Stimulated activated CD4-positive, alpha-beta T cell treated with anti-CD3 and anti-CD28 coated beads, Interleukin-1b, Interleukin-23, amount 100 ng/mL, for 48 hours (primary cell): ENCODE results near the gene CPE.
A peak's percentile ranks its signal among the peaks of the same experiment; 100 is the strongest.
"Not testable (repeated sequence)": the region's sequence is repeated elsewhere in the genome, so short reads cannot be mapped to it uniquely, and the experiment has no call there.

Source experiments
- DNase-seq: peaks from one replicate; pipeline ENCODE4 v3.0.0-alpha.2; 2020

The CPE gene

DNA sequence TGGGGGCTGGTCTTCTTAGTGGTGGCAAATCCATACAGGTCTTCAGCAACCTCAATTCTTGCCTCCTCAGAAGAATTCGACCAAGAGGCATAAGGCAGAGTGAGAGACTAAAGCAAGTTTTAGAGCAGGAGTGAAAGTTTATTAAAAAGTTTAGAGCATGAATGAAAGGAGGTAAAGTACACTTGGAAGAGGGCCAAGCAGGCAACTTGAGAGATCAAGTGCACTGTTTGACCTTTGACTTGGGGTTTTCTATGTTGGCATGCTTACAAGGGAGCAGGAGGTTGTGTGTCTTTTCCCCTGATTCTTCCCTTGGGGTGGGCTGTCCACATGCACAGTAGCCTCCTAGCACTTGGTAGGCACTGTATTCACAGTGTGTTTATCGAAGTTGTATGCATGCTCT, 91.2 kb downstream of the CPE start:
- no peak for DNase-seq

DNA sequence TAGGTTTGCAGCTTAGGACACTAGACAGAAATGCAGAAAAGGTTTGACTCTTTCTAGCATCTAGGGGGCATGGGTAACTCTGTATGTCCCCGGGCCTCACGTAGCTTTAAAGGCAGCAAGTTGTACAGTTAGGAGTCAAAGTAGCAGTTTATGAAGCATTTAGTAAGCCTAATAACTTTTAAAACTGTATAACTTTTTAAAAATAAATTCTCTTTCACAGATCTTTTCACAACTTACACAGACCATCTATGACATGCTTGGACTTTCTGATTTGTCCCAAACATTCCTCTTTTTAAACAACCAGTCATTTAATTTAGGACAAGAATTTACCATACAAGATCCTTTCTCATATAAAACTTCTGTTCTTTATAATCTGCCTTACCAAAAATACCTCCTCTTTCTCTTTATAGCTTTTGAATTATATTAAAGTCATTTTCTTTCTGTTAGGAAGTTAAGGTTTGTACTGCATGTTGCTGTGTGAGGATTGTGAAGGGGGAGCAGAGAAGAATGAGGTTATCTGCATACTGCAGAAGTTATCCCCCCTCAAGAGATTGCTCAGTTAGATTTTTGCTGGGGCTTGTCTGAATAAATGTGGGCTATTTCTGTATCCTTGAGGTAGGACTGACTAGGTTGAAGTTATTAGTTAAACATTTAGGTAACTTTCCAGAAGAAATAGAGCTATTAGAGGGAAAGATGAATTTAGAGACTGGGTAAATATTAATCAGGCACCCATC, 94.3 kb downstream of the CPE start:
- no peak for DNase-seq

DNA sequence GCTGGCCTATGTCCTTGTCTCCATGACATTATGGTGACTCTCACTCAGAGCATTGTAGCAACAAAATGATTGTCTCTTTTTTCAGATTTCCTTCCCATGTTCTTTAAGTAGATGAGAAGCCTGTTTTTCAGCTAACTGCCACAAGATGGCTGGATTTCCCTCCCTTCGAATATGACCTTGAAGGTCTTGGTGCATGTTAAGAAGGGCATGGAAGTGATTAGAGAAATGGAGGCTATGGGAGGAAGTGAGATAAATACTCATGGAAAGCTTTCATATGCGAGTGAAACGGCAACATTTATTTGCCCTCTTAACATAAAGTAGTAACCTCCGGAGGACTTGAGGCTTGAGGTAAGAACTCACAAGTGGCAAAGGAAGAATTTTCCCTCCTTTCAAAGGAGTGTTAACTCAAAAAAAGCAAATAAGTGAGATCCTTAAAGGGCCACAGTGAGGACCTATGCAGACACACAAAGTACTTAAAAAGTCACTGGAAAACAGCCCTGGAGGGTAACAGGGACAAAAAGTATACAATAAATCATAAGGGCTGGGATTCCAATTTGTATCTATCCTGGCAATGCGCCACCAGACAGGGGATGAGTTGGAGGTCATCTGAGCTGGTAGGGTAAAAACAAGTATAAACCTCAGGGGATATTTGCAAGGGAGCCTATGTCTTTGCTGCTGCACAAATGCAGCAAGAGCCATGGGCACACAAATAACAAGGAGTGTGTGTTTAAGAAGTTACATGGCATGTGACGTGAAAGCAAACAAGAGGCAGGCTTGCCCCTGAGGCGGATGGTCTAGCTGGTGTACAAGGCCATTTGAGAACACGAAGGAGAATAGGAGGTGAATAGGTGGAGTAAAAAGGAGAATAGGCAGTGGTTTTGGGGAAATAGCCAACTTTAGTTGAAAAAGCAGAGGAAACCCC, 96.2 kb downstream of the CPE start:
- DNase-seq: no peak

DNA sequence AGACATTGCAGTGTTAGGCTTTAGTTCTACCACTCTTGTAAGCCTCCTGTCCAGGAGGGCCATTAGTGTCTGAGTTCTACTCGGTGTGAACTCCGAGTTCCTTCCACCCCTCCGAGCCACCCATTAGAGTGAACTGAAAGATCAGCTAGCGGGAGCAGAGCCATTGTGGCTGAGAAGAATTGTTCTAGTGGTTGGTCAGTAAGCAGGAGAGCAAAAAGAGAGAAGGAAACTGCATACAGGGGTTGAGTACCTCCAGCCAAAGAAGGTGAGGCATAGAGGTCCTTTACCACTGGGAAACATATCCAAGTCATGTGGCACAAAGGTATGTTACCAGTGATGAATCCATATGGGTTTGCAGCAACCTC, 96.9 kb downstream of the CPE start:
- no peak for DNase-seq

DNA sequence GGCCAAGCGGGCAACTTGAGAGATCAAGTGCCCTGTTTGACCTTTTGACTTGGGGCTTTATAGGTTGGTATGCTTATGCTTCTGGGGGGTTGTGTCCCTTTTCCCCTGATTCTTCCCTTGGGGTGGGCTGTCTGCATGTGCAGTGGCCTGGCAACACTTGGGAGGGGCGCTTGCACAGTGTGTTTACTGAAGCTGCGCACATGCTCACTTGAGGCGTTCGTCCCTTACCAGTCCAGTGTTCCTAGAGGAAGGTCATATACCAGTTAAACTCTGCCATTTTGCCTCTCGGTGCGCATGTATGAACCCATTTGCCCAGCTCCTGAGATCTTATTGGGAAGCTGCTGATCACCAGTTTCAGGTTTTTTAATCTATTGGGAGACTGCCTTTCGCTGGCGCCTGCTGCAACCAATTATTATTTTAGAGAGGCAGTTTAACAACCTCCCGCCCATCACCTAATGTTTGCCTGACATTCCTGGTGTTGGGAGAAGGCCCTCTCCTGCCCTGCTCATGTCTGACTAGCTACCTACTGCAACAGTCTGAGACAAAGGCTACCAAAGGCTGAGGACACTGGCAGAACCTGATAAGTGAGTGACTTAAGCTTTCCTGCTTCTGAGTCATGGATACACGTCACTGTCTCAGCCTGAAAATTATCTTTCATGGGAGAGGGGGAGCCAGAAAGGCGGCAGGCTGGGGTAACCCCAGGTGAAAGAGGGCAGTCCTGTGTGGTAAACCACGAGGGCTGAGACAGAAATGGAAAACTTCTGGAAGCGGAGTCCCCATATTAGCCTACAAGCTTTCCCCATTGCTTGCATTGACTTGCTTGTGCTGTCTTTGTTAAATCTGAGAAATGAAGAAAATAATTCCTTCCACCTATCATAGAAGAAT, 97.6 kb downstream of the CPE start:
- no peak for DNase-seq

DNA sequence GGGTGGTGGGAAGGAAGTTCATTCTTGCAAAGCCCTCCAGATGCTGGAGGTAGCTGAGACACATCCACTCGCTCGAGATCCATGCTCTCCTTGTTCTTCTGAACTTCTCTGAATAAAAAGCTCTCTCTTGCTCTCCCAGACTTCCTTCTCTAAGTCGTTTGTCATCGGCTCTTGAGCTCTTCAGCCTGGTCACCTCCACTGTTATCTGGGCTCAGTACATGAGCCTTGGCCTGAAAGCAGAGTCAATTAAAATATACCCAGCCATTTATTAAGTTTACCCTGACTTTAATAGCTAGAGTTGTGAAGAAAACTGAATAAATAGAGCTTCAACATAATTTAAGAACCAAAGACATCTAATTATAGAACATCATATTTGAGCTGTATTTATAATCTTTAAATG, 99.0 kb downstream of the CPE start:
- no peak for DNase-seq

DNA sequence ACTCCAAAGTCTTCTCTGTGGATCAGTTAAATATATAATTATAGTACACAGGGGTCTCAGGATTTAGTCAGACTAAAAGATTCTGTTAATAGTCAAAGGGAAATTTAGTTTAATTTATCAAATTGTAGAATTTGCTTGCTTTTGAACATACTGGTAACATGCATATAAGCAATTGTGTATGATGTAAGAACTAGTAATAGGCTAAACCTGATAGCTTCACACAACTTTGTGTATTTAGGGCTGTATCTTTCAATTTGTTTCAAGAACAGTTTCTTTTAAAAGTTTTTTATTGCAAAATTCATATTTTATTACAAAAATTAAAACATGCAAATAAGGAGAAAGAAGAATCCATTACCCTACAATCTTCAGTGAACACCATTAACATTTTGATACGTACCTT, 99.5 kb downstream of the CPE start:
- DNase-seq: no peak

DNA sequence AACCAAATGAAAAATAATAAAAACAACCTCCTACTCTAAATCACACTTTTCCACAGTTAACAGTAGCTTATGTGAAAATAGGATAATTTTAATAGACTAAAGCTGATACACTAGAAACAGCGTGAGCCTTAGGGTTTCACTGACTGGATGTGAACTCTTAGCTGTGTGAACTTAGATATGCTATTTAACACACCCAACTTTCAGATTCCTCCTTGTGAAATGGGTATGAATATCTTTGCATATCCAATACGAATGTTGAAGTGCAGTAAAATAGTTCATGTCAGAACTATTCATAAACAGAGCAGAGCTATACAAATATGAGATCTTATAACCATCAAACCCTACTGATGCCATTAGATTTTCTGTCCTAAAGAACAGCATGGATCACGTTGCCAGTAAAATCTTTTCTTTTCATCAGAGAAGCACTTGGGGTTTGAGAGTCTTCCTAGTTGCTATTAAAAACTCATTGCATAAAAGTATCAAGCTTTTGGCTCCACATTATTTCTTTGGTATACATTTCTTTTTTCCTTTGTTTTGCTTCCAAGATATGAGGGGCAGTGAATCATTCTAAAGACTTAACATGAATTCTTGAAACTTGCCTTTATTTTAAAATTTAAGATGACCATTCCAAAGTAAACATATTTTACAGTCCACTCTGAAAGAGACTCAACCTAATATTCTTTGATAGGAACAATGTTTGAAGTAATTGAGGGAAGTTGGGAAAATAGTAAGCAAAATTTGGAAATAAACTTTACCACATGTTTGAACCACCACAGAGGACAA, 102.4 kb downstream of the CPE start:
- no peak for DNase-seq

DNA sequence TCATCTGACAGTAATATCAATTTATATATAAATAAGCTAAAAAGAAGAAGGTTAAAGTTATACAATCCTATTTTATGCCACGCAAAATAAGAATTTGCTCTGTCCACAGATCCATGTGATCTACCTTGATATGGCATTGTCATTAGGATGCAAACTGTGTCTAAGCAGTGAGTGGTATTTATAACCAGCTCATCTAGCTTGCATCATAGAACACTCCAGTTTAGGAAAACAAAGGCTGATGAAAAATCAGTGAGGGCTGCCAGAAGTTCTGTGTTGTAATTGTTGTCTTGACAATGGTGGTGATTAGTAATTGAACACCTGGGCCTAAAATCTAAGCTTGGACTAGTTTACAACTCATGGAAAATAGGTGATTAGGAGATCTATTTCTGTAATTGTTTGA, 111.0 kb downstream of the CPE start:
- DNase-seq: no peak

DNA sequence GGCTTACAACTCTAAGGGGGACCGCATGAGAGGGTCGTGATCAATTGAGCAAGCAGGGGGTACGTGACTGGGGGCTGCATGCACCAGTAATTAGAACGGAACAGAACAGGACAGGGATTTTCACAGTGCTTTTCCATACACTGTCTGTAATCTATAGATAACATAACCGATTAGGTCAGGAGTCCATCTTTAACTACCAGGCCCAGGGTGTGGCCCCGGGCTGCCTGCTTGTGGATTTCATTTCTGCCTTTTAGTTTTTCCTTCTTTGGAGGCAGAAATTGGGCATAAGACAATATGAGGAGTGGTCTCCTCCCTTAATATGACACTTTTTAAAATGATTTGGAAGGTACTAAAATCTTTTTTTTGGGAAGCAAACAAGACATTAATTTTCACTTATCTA, 113.8 kb downstream of the CPE start:
- DNase-seq: not testable (repeated sequence)

DNA sequence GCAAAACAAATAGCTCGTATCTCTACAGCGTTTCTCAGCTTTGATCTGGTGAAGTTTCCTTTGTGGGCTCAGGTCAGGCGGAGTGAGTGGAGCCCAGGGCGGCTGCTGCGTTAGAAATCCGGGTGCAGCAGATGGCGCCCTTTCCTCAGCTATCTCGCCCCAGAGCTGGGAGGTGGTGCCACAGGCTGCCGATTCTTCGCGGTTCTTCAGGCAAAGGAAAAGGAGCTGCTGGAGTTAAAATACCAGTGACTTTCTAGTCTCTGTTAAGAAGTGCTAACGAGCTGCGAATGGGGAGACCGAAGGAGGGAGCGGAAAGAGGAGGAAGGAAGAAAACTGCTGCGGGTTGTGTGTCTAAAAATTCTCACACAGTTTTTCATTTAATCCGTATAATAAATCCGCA, 114.6 kb downstream of the CPE start:
- peak; percentile 66 for DNase-seq

DNA sequence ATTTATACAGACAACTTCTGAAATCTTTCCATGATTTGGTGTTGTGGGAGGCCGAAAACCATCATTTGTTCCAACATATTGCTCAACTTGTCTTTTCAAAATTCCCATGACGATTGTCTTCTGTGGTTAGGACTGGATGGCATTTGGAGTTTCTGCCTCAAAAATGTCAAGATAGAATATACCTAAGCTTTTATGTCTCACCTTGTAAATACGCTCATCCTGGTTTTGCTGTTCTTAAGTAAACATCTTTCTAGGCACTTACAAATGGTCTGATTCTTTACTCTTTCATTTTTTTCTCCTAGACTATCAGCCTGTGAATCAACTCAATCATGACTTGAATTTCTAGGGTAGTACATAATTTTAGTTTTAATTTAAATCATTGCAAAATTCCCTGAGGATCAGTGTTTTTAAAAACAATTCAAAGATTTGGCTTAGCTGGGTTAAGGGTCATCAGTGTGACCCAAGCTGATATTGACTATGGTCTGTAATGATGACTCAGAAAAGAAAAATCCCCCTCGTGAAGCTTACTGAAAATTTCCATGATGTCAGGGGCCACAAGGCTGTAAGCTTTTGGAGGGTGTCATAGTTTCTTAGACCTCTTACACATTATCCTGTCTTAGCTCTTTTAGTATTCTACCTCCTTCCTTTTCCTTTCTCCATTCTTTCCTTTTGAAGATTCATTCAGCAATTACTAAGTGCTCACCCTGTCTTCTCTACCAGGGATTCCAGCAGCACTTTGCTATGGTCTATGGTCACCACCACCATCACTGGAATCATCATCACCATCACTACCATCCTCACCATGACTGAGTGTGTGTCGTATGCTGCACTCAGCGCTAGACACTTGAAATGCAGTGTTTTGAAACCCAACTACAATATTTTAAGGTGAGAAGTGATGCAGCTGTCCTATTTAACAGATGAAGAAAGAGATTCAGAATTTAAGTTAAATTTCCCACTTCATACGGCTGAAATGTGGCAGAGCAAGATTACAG, 124.4 kb downstream of the CPE start:
- no peak for DNase-seq

DNA sequence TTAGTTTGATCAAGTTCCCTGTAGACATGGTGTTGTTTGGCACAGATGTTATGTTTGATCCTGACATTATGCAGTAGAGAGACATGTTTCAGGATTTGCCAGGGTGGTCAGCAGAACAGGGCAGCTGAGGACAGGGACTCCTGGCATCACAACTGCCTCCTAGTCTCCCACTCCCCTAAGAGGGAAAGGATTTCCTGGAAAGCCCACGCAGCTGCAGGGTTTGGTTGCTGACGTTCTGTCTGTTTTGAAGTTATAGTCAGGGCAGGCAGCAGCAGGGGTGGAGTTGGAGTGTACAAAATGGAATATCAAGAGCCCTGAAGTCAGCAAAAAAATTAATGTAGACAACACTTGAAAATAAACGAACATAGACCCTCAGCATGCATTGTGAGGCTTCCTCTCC, 125.4 kb downstream of the CPE start:
- no peak for DNase-seq

DNA sequence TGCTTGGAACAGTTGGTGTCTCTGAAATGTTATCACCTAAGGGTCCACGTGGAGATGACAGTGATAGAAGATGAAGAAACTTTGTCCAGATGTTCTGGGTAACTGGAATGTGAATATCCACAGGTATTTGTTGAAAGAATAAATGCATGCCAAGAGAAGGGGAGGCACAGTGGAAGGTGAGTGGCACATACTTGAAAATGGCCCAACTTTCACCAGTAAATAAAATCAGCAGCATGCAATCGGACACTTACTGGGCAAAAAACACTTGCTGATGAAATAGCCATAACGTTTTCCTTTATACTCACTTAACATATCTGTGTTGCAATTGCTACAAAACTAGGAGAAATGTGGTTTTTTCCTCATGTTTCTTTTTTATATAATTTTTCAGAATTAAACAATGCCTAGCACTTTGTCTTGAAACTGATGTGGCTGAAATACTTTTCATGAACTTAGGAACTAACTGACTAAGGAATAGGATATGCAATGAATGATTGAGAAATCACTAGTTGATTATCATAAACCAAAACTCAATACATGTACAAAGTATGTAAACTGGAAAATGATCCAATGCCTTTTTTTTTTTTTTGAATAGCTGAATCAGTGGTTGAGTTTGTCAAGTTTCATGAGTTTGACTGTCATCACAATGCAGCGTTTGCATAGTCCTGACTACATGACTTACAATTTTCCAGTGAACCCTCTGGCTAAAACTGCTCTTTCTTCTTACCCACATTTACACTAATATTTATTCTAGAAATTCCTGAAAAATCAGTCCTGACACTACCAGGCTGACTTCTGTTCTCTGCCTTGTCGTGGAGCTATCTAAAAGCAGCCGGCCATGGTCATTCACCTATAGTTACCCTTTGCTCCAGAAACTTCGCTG, 127.4 kb downstream of the CPE start:
- DNase-seq: no peak

DNA sequence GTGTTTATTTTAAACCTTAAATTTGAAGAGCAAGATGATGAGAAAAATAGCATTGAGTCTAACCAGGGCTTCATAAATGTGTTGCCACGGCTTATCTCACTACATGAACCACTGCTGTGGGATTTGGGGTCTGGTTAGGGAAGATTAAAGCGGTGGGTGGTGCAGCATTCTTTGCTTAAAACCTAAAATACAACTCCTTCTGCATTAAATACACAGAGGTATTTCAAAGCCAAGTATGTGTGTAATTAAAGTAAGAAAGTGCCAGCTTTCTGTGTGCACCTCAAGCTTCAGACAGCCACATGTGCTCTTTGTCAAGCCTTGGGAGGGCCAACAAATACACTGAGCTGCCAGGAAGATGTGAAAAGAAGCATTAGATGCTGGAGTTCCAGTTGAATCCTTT, 128.0 kb downstream of the CPE start:
- DNase-seq: no peak

DNA sequence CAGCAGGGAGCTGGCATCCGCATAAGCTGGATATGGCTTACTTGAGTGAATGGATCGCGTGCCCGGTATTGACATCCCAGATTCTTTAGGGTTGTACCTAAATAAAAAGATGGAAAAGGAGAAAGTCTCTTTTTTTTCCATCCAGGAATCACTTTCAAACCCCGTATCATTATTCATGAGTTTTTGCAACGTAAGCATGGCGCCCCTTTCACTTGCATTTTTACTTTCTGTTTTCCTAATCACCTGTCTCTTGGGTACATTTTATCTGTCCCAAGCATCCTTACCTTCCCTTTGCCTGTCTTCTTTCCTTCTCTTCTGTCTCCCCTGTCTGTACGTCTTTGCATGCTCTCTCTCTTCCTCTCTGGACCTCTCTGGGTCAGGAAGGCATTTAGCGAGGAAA, 128.6 kb downstream of the CPE start:
- no peak for DNase-seq

DNA sequence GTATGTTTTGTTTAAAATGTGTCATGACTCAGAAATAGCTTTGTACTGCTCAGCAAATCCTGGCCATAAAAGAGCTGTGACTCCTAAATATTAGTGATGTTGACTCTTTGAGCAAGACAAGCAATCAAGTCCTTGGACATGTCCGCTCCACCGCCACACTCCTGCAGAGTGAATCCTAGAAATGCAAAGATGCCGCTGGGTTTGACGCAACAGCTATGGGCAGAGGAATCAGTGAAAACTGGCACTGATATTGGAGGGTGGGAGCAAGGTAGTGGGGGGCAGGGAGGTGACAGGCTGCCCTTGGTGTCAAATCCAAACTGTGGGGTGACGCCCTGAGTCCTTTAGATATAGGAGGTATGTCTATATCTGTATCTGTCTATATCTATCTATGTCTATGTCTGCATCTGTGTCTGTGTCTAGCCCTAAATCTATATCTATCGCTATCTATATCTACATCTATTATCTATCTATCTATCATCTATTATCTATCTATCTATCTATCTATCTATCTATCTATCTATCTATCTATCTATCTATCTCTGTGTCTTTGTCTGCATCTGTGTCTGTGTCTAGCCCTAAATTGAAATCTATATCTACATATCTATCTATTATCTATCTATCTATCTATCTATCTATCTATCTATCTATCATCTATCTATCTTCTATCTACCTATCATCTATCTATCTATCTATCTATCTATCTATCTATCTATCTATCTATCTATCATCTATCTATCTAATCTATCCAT, 129.7 kb downstream of the CPE start:
- DNase-seq: no peak

DNA sequence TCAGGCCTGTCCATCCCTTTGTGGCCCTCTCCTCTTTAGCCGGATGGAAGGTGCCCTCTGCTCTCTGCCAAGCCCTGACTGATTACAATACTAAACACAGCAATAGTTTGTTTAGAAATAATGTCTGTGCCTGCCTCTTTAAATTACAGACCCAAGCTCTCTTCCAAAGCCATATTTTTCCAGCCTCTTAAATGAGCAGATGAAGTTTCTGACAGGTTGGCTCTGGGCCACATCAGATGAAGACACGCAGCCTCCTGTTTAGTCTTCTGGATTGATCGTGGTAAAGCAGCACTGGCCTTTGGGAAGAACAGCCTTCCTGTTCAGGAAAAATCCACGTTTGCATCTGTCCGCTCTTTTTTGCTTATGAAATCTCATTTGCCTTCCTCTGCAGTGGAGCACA, 133.6 kb downstream of the CPE start:
- no peak for DNase-seq

DNA sequence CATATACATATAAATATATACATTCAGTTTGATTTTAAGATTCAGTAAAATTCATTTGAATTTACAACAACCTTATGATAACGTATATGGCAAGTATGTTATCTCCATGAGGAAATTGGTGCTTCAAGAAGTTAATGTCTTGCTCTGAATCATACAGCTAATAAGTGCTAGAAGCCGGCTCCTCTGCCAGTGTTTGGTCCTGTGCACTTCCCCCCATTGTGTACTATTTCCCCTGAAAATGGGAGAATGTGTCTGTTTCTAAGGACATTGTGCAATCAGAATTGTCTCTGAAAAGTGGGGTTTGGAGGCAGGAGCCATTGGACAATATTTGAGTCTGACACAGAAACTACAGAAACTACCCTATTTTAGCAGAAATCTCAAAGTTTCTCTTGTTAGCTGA, 135.9 kb downstream of the CPE start:
- no peak for DNase-seq

DNA sequence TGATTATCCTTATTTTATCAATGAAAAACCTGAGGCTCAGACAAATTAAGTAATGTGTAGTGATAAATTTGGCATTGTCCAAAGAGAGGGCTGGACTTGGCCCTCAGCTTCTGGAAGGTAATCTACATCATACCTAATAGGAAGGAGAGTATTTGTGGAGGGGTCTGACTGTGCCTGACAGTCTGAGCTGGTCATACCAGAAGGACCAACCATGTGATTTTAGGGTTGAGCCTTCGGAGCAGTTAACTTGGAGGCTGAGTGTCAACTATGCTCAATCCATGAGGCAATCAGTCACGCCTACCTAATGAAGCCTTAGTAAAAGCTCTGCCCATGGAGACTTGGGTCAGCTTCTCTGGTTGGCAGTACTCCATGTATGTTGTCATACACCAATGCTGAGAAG, 136.4 kb downstream of the CPE start:
- DNase-seq: no peak
